T-helper 1 cell (primary cell): ENCODE data around the gene ZNF333.
A peak's percentile ranks its signal among the peaks of the same experiment; 100 is the strongest.

Experiments
- DNase-seq, 5 donors: peaks; one replicate each; pipeline ENCODE4 v3.0.0-alpha.2; 2012 to 2020
- total RNA-seq, 4 donors: gene quantifications; one replicate each; lab custom pipeline; 2026; lab: John Stamatoyannopoulos, UW

Gene ZNF333
- 17.9 to 42.1 (median 41.0) reads per million in 4 donors for total RNA-seq

DNA sequence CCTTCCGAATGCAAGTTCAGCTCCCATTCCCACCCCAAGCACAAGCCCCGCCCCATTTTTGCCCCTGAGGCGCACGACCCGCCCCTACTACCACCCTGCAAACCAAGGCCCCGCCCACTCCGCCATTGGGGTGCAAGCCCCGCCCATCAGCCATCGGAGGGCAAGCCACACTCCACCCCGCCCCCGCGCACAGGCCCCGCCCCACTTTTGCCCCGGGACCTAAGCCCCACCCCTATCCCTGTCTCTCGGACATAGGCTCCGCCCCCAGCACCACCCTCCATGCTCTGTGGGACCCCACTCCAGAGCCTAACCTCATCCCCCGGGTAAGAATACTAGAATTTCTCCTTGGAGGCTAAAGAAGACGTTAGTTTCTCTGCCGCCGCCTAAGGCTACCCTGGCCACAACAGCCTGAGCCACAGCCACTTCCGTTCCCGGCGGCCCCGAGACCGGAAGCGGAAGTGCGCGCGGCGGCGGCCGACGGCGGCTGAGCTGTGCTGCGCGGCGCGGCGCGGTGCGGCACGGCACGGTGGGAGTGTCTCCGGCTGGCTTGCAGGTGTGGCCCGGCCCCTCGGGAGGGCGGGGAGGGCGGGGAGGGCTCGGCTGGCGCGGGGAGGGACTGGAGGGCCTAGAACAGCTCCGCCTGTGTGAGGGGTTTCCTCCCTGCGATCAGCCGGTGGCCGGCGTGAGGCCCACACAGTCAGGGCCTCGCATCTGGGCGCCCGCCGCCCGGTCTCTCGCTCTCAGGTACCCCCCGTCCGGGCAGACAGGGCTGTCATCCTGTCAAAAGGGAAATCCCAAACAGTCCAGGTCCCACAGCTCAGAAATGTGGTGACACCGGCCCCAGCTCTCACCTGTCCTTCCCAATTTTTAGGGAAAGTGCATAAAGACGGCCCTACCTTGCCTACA is at the start of gene ZNF333:
Gene ZNF333, plus strand, starts transcription at position 451 of the 906 bp plus-strand sequence. CDS start 3,444 bp downstream, outside the sequence.
- DNase-seq, result peak; percentile 94 to 98 (median 95)

DNA sequence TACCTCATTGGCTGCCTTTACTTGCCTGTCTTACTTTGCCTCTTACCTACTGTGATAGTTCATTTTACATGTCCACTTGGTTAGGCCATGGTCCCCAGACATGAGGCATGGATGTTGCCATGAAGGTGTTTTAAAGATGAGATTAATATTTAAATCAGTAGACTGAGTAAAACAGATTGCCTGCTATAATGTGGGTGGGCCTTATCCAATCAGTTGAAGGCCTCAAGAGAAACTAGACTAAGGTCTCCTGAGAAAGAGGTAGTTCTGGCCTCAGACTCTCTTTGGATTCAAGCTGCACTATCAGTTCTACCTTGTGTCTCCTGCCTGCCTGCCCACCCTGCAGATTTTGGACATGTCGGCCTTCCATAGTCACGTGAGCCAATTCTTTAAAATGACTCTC is 41.3 kb upstream of the ZNF333 start:
- no peak for DNase-seq

- DNase-seq, result no peak
These were observed 40.8 kb upstream of the ZNF333 start for GRCh38 chr19:14649020-14649419.

GRCh38 chr19:14650161-14650560 is 39.7 kb upstream of the ZNF333 start:
- no peak for DNase-seq

GRCh38 chr19:14654786-14655560 is 34.9 kb upstream of the ZNF333 start:
- DNase-seq, result no peak

GRCh38 chr19:14655726-14656125 is 34.1 kb upstream of the ZNF333 start:
- no peak for DNase-seq

DNA sequence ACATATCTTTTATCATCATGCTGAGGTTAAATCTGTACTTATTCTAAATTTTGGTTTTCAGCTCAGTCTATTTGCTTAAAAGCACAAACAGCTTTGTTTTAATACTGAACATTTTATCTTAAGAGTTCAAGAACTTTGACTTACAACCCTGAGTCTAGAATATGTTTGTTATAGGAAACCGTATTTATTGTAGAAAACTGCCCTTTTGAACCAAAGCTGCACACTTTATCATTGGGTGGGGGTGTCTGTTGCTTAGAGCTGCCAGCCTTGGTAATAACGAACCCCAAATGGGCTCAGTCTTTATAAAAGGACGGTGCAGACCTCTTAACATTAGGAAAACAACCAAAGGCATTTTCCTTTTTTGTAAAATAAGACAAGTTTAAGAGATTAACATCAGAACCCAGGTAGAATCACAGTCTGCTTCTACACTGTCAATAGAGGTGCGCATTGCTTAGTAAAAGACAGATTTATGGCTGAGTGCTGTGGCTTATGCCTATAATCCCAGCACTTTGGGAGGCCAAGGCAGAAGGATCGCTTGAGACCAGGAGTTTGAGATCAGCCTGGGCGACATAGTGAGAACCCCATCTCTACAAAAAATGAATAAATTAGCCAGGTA is 29.9 kb upstream of the ZNF333 start:
- no peak for DNase-seq

DNA sequence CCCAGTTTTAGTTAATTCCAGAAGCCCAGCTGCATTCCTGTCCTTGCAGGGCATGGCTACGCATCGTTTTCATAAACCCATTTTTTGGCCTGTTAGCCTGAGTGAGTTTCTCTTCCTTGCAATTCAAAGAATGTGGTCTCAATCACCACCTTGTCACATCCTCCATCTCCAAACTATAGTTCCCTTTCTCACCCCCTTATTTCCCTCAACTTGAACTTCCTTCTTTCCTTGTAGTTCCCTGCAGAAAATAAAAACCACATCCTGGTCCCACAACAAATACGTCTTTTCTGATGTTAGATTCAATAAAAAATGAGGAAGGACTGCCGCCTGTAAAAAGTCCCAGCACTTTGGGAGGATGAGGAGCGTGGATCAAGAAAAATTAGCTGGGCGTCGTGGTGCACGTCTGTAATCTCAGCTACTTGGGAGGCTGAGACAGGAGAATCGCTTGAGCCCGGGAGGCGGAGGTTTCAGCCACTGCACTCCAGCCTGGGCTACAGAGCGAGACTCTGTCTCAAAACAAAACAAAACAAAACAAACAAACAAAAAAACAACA is 28.4 kb upstream of the ZNF333 start:
- DNase-seq, result no peak

GRCh38 chr19:14669940-14670339 is 19.9 kb upstream of the ZNF333 start:
- no peak for DNase-seq

DNA sequence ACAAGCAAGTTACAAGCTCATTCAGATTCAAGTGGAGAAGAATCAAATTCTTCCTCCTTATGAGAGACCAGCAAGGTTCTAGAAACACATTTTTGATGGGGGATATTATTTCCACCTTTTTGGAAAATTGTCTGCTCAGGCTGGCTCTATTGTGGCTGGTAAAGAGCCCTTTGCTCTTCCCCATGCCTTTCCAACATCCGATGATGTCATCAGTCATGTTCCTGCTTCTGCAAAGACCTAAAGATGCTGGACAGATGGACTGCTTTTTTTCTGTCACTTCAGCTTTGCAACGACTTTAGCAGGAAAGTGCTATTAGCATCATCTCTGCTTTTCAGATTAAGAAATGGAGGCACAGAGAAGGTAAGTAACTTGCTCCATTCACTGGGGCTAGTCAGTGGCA is 19.4 kb upstream of the ZNF333 start:
- no peak for DNase-seq

GRCh38 chr19:14672188-14672872 is 17.5 kb upstream of the ZNF333 start:
- no peak for DNase-seq

- DNase-seq, result no peak
These were observed 16.8 kb upstream of the ZNF333 start for GRCh38 chr19:14673088-14673487.

- DNase-seq, result no peak
These were observed 15.1 kb upstream of the ZNF333 start, which contains the start of gene ADGRE3 for GRCh38 chr19:14674764-14675163. TSS of gene ADGRE3 (minus strand) at chr19:14674844. CDS start at chr19:14674770, 74 bp downstream.

GRCh38 chr19:14676762-14677161 is 13.1 kb upstream of the ZNF333 start:
- DNase-seq, result no peak

GRCh38 chr19:14677464-14677863 is 12.4 kb upstream of the ZNF333 start:
- DNase-seq, result no peak

DNA sequence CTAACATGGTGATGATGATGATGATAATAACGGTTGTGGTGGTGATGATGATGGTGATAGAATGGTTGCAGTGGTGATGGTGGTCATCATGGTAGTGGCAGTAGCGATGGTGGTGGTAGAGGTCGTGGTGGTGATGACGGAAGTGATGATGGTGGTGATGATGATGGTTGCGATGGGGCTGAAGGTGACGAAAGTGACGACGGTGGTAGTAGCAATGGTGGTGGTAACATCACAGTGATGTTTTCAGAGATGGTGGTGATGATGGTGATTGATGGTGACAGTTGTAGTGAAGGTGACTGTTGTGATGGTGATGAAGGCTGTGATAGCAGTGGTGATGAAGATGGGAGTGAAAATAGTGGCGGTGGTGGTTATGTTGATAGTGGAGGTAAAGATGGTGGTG is 11.6 kb upstream of the ZNF333 start:
- no peak for DNase-seq

- no peak for DNase-seq
These were observed 7.8 kb upstream of the ZNF333 start for GRCh38 chr19:14682084-14682483.

GRCh38 chr19:14683439-14683838 is 6.4 kb upstream of the ZNF333 start:
- DNase-seq, result no peak

DNA sequence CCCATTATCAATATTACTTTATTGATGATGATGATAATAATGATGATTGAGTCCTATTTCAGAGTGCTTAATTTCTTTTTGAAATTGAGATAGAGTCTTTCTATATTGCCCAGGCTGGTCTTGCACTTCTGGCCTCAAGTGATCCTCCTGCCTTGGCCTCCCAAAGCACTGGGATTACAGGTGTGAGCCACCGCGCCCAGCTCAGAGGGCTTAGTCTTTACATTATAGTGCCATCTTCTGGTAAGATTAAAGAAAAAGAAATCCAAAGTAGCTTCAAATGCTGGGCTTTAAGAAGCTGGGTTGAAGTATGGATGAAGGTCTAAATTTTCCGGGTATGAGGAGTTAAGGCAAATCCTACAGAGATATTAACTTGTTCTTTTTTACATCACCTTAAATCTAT is 3.4 kb upstream of the ZNF333 start:
- peak in 1 of 5 donors; percentile 26 for DNase-seq

GRCh38 chr19:14694641-14695266 is 4.9 kb downstream of the ZNF333 start:
- DNase-seq, result no peak

- no peak for DNase-seq
These were observed 5.6 kb downstream of the ZNF333 start for GRCh38 chr19:14695471-14695870.

- no peak for DNase-seq
These were observed 9.8 kb downstream of the ZNF333 start for GRCh38 chr19:14699641-14700040.
